ENCODE results near the gene MT1B.
A peak's percentile ranks its signal among the peaks of the same experiment; 100 is the strongest.

The MT1B gene

DNA sequence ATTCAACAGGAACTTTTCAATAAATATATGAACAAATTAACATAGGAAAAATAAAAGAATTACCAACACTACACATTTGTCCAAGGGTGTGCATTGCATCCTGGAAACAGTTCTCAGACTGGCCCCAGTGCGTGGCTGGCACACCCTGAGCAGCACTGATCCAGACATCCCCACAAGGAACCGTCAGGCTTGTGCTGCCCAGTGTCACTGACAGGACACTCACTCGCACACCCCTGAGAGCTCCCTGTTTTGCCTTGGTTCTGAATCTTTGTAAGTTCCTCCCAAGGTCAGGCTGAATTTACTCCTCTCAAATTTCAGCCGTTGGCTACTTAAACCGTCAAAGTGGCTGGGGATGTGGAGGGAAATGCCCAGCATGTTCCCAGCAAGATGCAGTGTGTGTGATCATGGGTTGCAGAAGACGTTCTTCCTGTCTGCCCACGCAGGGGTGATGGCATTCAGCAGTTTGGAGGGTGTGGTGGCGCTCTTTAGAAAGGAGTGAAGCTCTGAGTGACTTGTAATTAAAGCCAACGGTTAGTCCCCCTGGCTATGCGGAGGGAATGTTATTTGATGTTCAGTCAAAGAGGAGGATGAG is 41.6 kb upstream of the MT1B start:
- no peaks in the 10 kb centered on the region for H3K79me1 ChIP-seq (replicated peaks; ENCODE audit: low read length, poor library complexity, severe bottlenecking)
- H3K18ac ChIP-seq (ENCODE audit: low read depth in 1 of 2, low read length in 2 of 2) = peak overlapping the region; percentile 89 to 96
- WGBS = 15% methylated on average over 10 of the region's 10 CpGs

GRCh38 chr16:56610609-56611111 is 41.0 kb upstream of the MT1B start:
- peak overlapping the region; percentile 1 for H2AK5ac ChIP-seq (ENCODE audit: low read length, severe bottlenecking)
- H3K18ac ChIP-seq (ENCODE audit: low read depth in 1 of 2, low read length in 2 of 2) = peak overlapping the region; percentile 89 to 96
- peak overlapping the region; percentile 91 for H3K9ac ChIP-seq (ENCODE audit: low read length)
- no peaks in the 10 kb centered on the region for H3K9me3 ChIP-seq (ENCODE audit: control insufficient read depth, low read length)
- H3K36me3 ChIP-seq (ENCODE audit: control insufficient read depth in 1 of 2, insufficient read depth in 2 of 2, low read depth in 1 of 2, low read length in 2 of 2) = no peaks in the 10 kb centered on the region
- no peak overlapping the region for H3K14ac ChIP-seq (ENCODE audit: low read length in 2 of 2)
- H3K4me3 ChIP-seq (ENCODE audit: insufficient read depth in 1 of 2, low read depth in 1 of 2, low read length in 2 of 2) = peak overlapping the region in 1 of 2 experiments; percentile 92
- H4K91ac ChIP-seq (ENCODE audit: low read length) = peak overlapping the region; percentile 93
- peaks cover 36% of the 10 kb centered on the region for H3K4me1 ChIP-seq (ENCODE audit: control insufficient read depth, insufficient read depth, low read depth, low read length)
- H2BK12ac ChIP-seq (ENCODE audit: low read length in 2 of 2) = peak overlapping the region; percentile 6 to 99
- H2AFZ ChIP-seq (ENCODE audit: low read depth, low read length) = peak overlapping the region; percentile 6
- peak overlapping the region; percentile 79 to 89 for H3K4ac ChIP-seq (ENCODE audit: low read depth in 1 of 2, low read length in 2 of 2)
- H2BK5ac ChIP-seq (ENCODE audit: low read depth, low read length, poor library complexity, severe bottlenecking) = peak overlapping the region; percentile 1
- H3K27ac ChIP-seq (ENCODE audit: low read length, poor library complexity, severe bottlenecking) = peak overlapping the region; percentile 95
- H3K27me3 ChIP-seq (ENCODE audit: control insufficient read depth in 1 of 2, insufficient read depth in 1 of 2, low read length in 2 of 2) = no peaks in the 10 kb centered on the region
- H2BK120ac ChIP-seq (ENCODE audit: low read depth, low read length) = no peak overlapping the region
- peak; percentile 71 for DNase-seq
- H2BK15ac ChIP-seq (ENCODE audit: low read depth, poor library complexity, severe bottlenecking) = no peak overlapping the region
- peak overlapping the region; percentile 86 for H4K8ac ChIP-seq (ENCODE audit: low read length)
- no peak overlapping the region for H3K23ac ChIP-seq (ENCODE audit: low read length in 2 of 2)
- no peaks in the 10 kb centered on the region for H3K79me1 ChIP-seq (replicated peaks; ENCODE audit: low read length, poor library complexity, severe bottlenecking)
- 36% methylated on average over 2 of the region's 2 CpGs for WGBS
- H3K4me2 ChIP-seq (ENCODE audit: low read length, poor library complexity, severe bottlenecking) = peak overlapping the region; percentile 67

More for the DNA sequence above, 41.6 kb upstream of the MT1B start:
- H3K4me3 ChIP-seq (ENCODE audit: insufficient read depth in 1 of 2, low read depth in 1 of 2, low read length in 2 of 2) = peak overlapping the region; percentile 10 to 92
- H4K91ac ChIP-seq (ENCODE audit: low read length) = peak overlapping the region; percentile 93
- H2AK5ac ChIP-seq (ENCODE audit: low read length, severe bottlenecking) = peak overlapping the region; percentile 29
- H2AFZ ChIP-seq (ENCODE audit: low read depth, low read length) = peak overlapping the region; percentile 6
- peak overlapping the region; percentile 42 to 89 for H3K4ac ChIP-seq (ENCODE audit: low read depth in 1 of 2, low read length in 2 of 2)
- H2BK5ac ChIP-seq (ENCODE audit: low read depth, low read length, poor library complexity, severe bottlenecking) = peak overlapping the region; percentile 20
- peak; percentile 96 for DNase-seq
- peak overlapping the region; percentile 67 for H3K4me2 ChIP-seq (ENCODE audit: low read length, poor library complexity, severe bottlenecking)
- H3K9me3 ChIP-seq (ENCODE audit: control insufficient read depth, low read length) = no peaks in the 10 kb centered on the region
- peak overlapping the region in 1 of 2 experiments; percentile 68 for H3K14ac ChIP-seq (ENCODE audit: low read length in 2 of 2)
- peak overlapping the region; percentile 46 to 99 for H2BK12ac ChIP-seq (ENCODE audit: low read length in 2 of 2)
- no peaks in the 10 kb centered on the region for H3K36me3 ChIP-seq (ENCODE audit: control insufficient read depth in 1 of 2, insufficient read depth in 2 of 2, low read depth in 1 of 2, low read length in 2 of 2)
- peak overlapping the region; percentile 91 for H3K9ac ChIP-seq (ENCODE audit: low read length)
- H3K23ac ChIP-seq (ENCODE audit: low read length in 2 of 2) = peak overlapping the region in 1 of 2 experiments; percentile 74
- no peak overlapping the region for H2BK15ac ChIP-seq (ENCODE audit: low read depth, poor library complexity, severe bottlenecking)
- H3K27me3 ChIP-seq (ENCODE audit: control insufficient read depth in 1 of 2, insufficient read depth in 1 of 2, low read length in 2 of 2) = no peaks in the 10 kb centered on the region
- H3K27ac ChIP-seq (ENCODE audit: low read length, poor library complexity, severe bottlenecking) = peak overlapping the region; percentile 95
- H4K8ac ChIP-seq (ENCODE audit: low read length) = peak overlapping the region; percentile 86
- peaks cover 36% of the 10 kb centered on the region for H3K4me1 ChIP-seq (ENCODE audit: control insufficient read depth, insufficient read depth, low read depth, low read length)
- no peak overlapping the region for H2BK120ac ChIP-seq (ENCODE audit: low read depth, low read length)

GRCh38 chr16:56611281-56611833 is 40.3 kb upstream of the MT1B start:
- no peak overlapping the region for H2AFZ ChIP-seq (ENCODE audit: low read depth, low read length)

GRCh38 chr16:56613706-56614105 is 38.0 kb upstream of the MT1B start:
- Histone ChIP-seq H3K36me3 (ENCODE audit: control insufficient read depth in 1 of 2, insufficient read depth in 2 of 2, low read depth in 1 of 2, low read length in 2 of 2) (no peaks in the 10 kb centered on the region), H2BK12ac (ENCODE audit: low read length in 2 of 2) (no peak overlapping the region), H3K23ac (ENCODE audit: low read length in 2 of 2) (no peak overlapping the region), H2AK5ac (ENCODE audit: low read length, severe bottlenecking) (peak overlapping the region; percentile 81), H3K4me2 (ENCODE audit: low read length, poor library complexity, severe bottlenecking) (no peak overlapping the region), H3K27ac (ENCODE audit: low read length, poor library complexity, severe bottlenecking) (peak overlapping the region; percentile 86), H4K8ac (ENCODE audit: low read length) (no peak overlapping the region), H3K27me3 (ENCODE audit: control insufficient read depth in 1 of 2, insufficient read depth in 1 of 2, low read length in 2 of 2) (no peaks in the 10 kb centered on the region), H3K4ac (ENCODE audit: low read depth in 1 of 2, low read length in 2 of 2) (no peak overlapping the region), H3K4me1 (ENCODE audit: control insufficient read depth, insufficient read depth, low read depth, low read length) (peaks cover 36% of the 10 kb centered on the region), H3K79me1 (replicated peaks; ENCODE audit: low read length, poor library complexity, severe bottlenecking) (peaks cover 3% of the 10 kb centered on the region), H3K9ac (ENCODE audit: low read length) (no peak overlapping the region), H3K9me3 (ENCODE audit: control insufficient read depth, low read length) (no peaks in the 10 kb centered on the region), H3K14ac (ENCODE audit: low read length in 2 of 2) (no peak overlapping the region), H2BK120ac (ENCODE audit: low read depth, low read length) (no peak overlapping the region), H2BK15ac (ENCODE audit: low read depth, poor library complexity, severe bottlenecking) (no peak overlapping the region), H2BK5ac (ENCODE audit: low read depth, low read length, poor library complexity, severe bottlenecking) (peak overlapping the region; percentile 71), H2AFZ (ENCODE audit: low read depth, low read length) (no peak overlapping the region), H3K4me3 (ENCODE audit: insufficient read depth in 1 of 2, low read depth in 1 of 2, low read length in 2 of 2) (no peak overlapping the region), H3K18ac (ENCODE audit: low read depth in 1 of 2, low read length in 2 of 2) (no peak overlapping the region), H4K91ac (ENCODE audit: low read length) (no peak overlapping the region)
- DNase-seq = no peak

More at GRCh38 chr16:56611281-56611833, 40.3 kb upstream of the MT1B start:
- peak overlapping the region; percentile 65 to 87 for H3K18ac ChIP-seq (ENCODE audit: low read depth in 1 of 2, low read length in 2 of 2)
- peak overlapping the region in 1 of 2 experiments; percentile 5 for H3K14ac ChIP-seq (ENCODE audit: low read length in 2 of 2)
- peak overlapping the region; percentile 89 for H4K8ac ChIP-seq (ENCODE audit: low read length)
- no peaks in the 10 kb centered on the region for H3K36me3 ChIP-seq (ENCODE audit: control insufficient read depth in 1 of 2, insufficient read depth in 2 of 2, low read depth in 1 of 2, low read length in 2 of 2)
- H4K91ac ChIP-seq (ENCODE audit: low read length) = peak overlapping the region; percentile 70
- WGBS = 95% methylated on average over 2 of the region's 2 CpGs
- peak overlapping the region in 1 of 2 experiments; percentile 53 for H3K23ac ChIP-seq (ENCODE audit: low read length in 2 of 2)
- peak overlapping the region; percentile 91 for H3K9ac ChIP-seq (ENCODE audit: low read length)
- H2BK5ac ChIP-seq (ENCODE audit: low read depth, low read length, poor library complexity, severe bottlenecking) = no peak overlapping the region
- no peaks in the 10 kb centered on the region for H3K27me3 ChIP-seq (ENCODE audit: control insufficient read depth in 1 of 2, insufficient read depth in 1 of 2, low read length in 2 of 2)
- peak overlapping the region; percentile 1 for H2BK120ac ChIP-seq (ENCODE audit: low read depth, low read length)
- H2BK12ac ChIP-seq (ENCODE audit: low read length in 2 of 2) = peak overlapping the region; percentile 93 to 98
- H3K4ac ChIP-seq (ENCODE audit: low read depth in 1 of 2, low read length in 2 of 2) = peak overlapping the region; percentile 65 to 79
- H2BK15ac ChIP-seq (ENCODE audit: low read depth, poor library complexity, severe bottlenecking) = no peak overlapping the region
- H3K9me3 ChIP-seq (ENCODE audit: control insufficient read depth, low read length) = no peaks in the 10 kb centered on the region
- DNase-seq = peak; percentile 71
- H3K79me1 ChIP-seq (replicated peaks; ENCODE audit: low read length, poor library complexity, severe bottlenecking) = no peaks in the 10 kb centered on the region
- no peak overlapping the region for H3K4me3 ChIP-seq (ENCODE audit: insufficient read depth in 1 of 2, low read depth in 1 of 2, low read length in 2 of 2)
- peak overlapping the region; percentile 95 for H3K27ac ChIP-seq (ENCODE audit: low read length, poor library complexity, severe bottlenecking)
- no peak overlapping the region for H3K4me2 ChIP-seq (ENCODE audit: low read length, poor library complexity, severe bottlenecking)
- H3K4me1 ChIP-seq (ENCODE audit: control insufficient read depth, insufficient read depth, low read depth, low read length) = peaks cover 33% of the 10 kb centered on the region
- peak overlapping the region; percentile 1 for H2AK5ac ChIP-seq (ENCODE audit: low read length, severe bottlenecking)
